Heart right ventricle (tissue), 16 donors: ENCODE results near the gene TMC8. TPM values are rescaled to one million over a fixed set of nuclear protein-coding genes. Genes with fewer than 3 reads are reported as not detected.

Experiments used
- ATAC-seq, 8 donors: fragments of 200-7000 bp; cut with Tn5 transposase; one replicate each; pipeline ENCODE4 v1.9.1; 2020; ENCODE audit warnings: mild to moderate bottlenecking in 8 of 8, moderate library complexity in 8 of 8, moderate number of reproducible peaks in 1 of 8
- DNase-seq, 2 donors: peaks; one replicate each; pipeline ENCODE4 v3.0.0-alpha.2; 2020
- H3K27ac ChIP-seq, 10 donors: fragments of 200-600 bp; sonication (generic) in 2 of 10; one replicate each; pipeline versions ENCODE4 v1.5.0 to v1.8.0; 2020 to 2022; ENCODE audit warnings: mild to moderate bottlenecking in 3 of 10
- H3K27me3 ChIP-seq, 7 donors: fragments of 200-600 bp; one replicate each; pipeline ENCODE4 v1.8.0; 2021 to 2022; ENCODE audit warnings: mild to moderate bottlenecking in 2 of 7
- H3K36me3 ChIP-seq, 9 donors: fragments of 200-600 bp; sonication (generic) in 1 of 9; one replicate each; pipeline versions ENCODE4 v1.5.0 to v1.8.0; 2020 to 2022; ENCODE audit warnings: mild to moderate bottlenecking in 2 of 9
- H3K4me1 ChIP-seq, 9 donors: fragments of 200-600 bp; sonication (generic) in 1 of 9; one replicate each; pipeline versions ENCODE4 v1.5.0 to v1.8.0; 2020 to 2022; ENCODE audit warnings: mild to moderate bottlenecking in 4 of 9
- H3K4me3 ChIP-seq, 10 donors: fragments of 200-600 bp; sonication (generic) in 2 of 10; one replicate each; pipeline versions ENCODE4 v1.5.0 to v1.8.0; 2020 to 2022; ENCODE audit warnings: mild to moderate bottlenecking in 7 of 10, moderate library complexity in 2 of 10
- H3K9me3 ChIP-seq, 11 donors: fragments of 200-600 bp in 10 of 11; sonication (generic) in 2 of 11; one replicate each; pipeline versions ENCODE4 v1.5.0 to v1.8.0; 2013 to 2022; ENCODE audit warnings: mild to moderate bottlenecking in 2 of 11, control low read depth in 1 of 11, moderate library complexity in 1 of 11
- CTCF ChIP-seq, 9 donors: fragments of 200-600 bp; sonication (generic) in 2 of 9; IDR thresholded peaks; one replicate each; pipeline versions ENCODE4 v1.5.0 to v1.8.0; 2021 to 2022; ENCODE audit warnings: antibody characterized with exemption in 9 of 9, mild to moderate bottlenecking in 5 of 9, moderate library complexity in 1 of 9
- WGBS, 2 donors: extraction: QIAGEN DNeasy Blood & Tissue Kit; methylation state at CpG; one replicate each; pipeline ENCODE4 v1.1.7; 2013; ENCODE audit warnings: inconsistent platforms in 1 of 2; 5-methylcytosine and 5-hydroxymethylcytosine counted together
- intact Hi-C, 10 donors: fragments of 100-400 bp; cut with DNase I; formaldehyde crosslinking; loops; one replicate each; pipeline versions ENCODE4 v1.11.1 to v1.14.2; 2022
- polyA plus RNA-seq, 2 donors: library from polyadenylated mRNA; stranded (reverse); fragments of 200-250 nt; gene quantifications; one replicate each; pipeline ENCODE4 v1.2.3, GENCODE V29; 2013
- total RNA-seq, 10 donors: library from RNA; stranded (reverse); fragmentation: NEBNext Ultra II Directional in 3 of 10; extraction: Animal tissue kit (Norgen Biotek cat#: 25700) in 3 of 10; gene quantifications; one replicate each; pipeline versions ENCODE4 v1.2.1 to v1.2.4, GENCODE V29; 2021 to 2023
- donor health status: Arrhythmogenic right ventricular cardiomyopathy.
- donor health status: ischemic (EF 13 %, LVEDD 7.1; RV severe dilation, severe dysfunction).
- donor health status: healthy with polysubstance abuse.
- donor health status: DM: no; HTN: yes; CAD: no.
- donor health status: DM: no; HTN: no; CAD: no.
- donor health status: ischemic (EF 25% LVEDD 6.9; RV normal size, moderate dysfunction).
- donor health status: ischemic (EF 25% LVEDD 5.7; RV mildly dilated, moderate dysfunction).
- donor health status: healthy.
- donor health status: DM: yes; HTN: yes; CAD: no.
- donor health status: Ischemic cardiomyopathy.
- donor health status: ischemic (EF 35%, LVEDD 5.7; RV mildly dilated, moderate dysfunction).
- donor health status: nonischemic (EF 11% LVEDD 7.7; RV severe dilation, severe dysfunction).
- donor health status: DM: yes; HTN: yes; CAD: no.
- donor health status: PGD.
- donor health status: ischemic (EF 29% LVEDD 5.4; RV normal size, mild dysfunction).
- donor health status: nonischemic (EF 23%, LVEDD 6.1; RV moderate dilation, normal function).

TMC8 gene
- total and polyA plus RNA-seq, 12 donors, result 0.85 to 11.2 (median 2.1) TPM

DNA sequence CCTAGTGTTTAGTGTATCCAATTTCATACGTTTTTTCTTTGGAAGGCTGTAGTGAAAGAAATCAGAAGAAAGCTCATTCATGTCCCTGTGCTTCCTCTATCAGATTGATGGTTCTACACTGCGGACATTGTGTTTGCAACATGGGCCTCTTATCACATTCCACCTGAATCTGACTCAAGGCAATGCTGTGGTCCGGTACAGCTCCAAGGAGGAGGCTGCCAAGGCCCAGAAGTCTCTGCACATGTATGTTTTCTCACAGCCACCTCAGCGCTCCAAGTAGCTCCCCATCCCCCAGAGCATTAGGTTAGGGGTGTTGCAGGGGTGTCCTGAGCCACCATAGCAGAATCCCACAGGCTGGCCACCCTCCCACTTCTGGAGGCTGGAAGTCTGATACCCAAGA, 27.3 kb upstream of the TMC8 start:
- DNase-seq (no peak), ATAC-seq (no peak)
- intact Hi-C loops, result no loop called here
- Histone ChIP-seq H3K36me3 (peaks cover 0 to 100% (median 59%) of the 10 kb centered on the region in 9 donors), H3K4me1 (peaks cover 0 to 3% (median 0%) of the 10 kb centered on the region in 9 donors), H3K4me3 (no peak overlapping the region), H3K9me3 (no peaks in the 10 kb centered on the region), H3K27ac (peak overlapping the region in 1 of 10 donors; percentile 23), H3K27me3 (no peaks in the 10 kb centered on the region)
- 65 to 76% methylated on average over 4 of the region's 4 CpGs for WGBS, 2 donors
- no peak for TF ChIP-seq CTCF (IDR thresholded peaks at IDR 0.05)

- TF ChIP-seq CTCF (IDR thresholded peaks at IDR 0.05), result no peak
- WGBS, 2 donors, result 94 to 95% methylated on average over 28 of the region's 28 CpGs
Observed at GRCh38 chr17:78104540-78104941, 26.0 kb upstream of the TMC8 start.

DNA sequence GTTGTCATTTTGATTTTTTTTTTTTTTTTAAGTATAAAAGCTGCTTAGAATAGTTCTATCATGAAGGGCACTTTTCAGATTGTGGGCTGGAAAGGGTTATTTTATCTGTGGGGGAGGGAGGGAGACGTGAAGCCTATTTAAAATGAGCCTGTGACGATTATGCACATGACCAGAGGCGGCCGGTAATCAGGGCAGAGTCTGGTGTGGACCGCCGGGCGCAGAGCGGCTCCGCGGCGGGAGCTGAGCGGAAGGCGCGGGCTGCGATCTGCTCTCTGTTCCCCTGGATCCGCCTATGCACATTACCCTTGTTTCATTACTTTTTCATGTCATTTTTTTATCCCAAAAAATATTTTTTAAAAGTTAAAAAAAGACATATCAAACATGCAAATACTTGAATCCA, 25.5 kb upstream of the TMC8 start:
- peaks cover 0 to 100% (median 43%) of the 10 kb centered on the region in 9 donors for H3K36me3 ChIP-seq
- H3K27me3 ChIP-seq, result no peaks in the 10 kb centered on the region
- intact Hi-C loops, result no loop called here
- no peak overlapping the region for H3K27ac ChIP-seq
- DNase-seq (no peak), ATAC-seq (peak in 3 of 8 donors; percentile 26 to 58 (median 42))
- peaks cover 0 to 21% (median 8%) of the 10 kb centered on the region in 9 donors for H3K4me1 ChIP-seq
- 73 to 84% methylated on average over 16 of the region's 16 CpGs for WGBS, 2 donors
- TF ChIP-seq CTCF (IDR thresholded peaks at IDR 0.05), result no peak
- H3K4me3 ChIP-seq, result no peak overlapping the region
- no peaks in the 10 kb centered on the region for H3K9me3 ChIP-seq

More at GRCh38 chr17:78104540-78104941, 26.0 kb upstream of the TMC8 start:
- H3K27ac ChIP-seq, result peak overlapping the region in 2 of 10 donors; percentile 4 to 49
- peak in 2 of 8 donors; percentile 8 to 13 for ATAC-seq
- no peaks in the 10 kb centered on the region for H3K9me3 ChIP-seq
- H3K4me1 ChIP-seq, result peaks cover 0 to 15% (median 4%) of the 10 kb centered on the region in 9 donors
- DNase-seq, result no peak
- H3K36me3 ChIP-seq, result peaks cover 0 to 100% (median 48%) of the 10 kb centered on the region in 9 donors
- H3K27me3 ChIP-seq, result no peaks in the 10 kb centered on the region
- intact Hi-C loops, result no loop called here
- no peak overlapping the region for H3K4me3 ChIP-seq

- ATAC-seq (no peak), DNase-seq (no peak)
- H3K36me3 ChIP-seq, result peaks cover 0 to 100% (median 39%) of the 10 kb centered on the region in 9 donors
- no peaks in the 10 kb centered on the region for H3K27me3 ChIP-seq
- peaks cover 0 to 25% (median 10%) of the 10 kb centered on the region in 9 donors for H3K4me1 ChIP-seq
- H3K4me3 ChIP-seq, result no peak overlapping the region
- no peak overlapping the region for H3K27ac ChIP-seq
- 68 to 81% methylated on average over 13 of the region's 13 CpGs for WGBS, 2 donors
- intact Hi-C loops, result no loop called here
- TF ChIP-seq CTCF (IDR thresholded peaks at IDR 0.05), result no peak
- H3K9me3 ChIP-seq, result no peaks in the 10 kb centered on the region
Observed at GRCh38 chr17:78105551-78105950, 25.0 kb upstream of the TMC8 start.
